Measurements from ENCODE around the gene MOCS3.

MOCS3 gene

DNA sequence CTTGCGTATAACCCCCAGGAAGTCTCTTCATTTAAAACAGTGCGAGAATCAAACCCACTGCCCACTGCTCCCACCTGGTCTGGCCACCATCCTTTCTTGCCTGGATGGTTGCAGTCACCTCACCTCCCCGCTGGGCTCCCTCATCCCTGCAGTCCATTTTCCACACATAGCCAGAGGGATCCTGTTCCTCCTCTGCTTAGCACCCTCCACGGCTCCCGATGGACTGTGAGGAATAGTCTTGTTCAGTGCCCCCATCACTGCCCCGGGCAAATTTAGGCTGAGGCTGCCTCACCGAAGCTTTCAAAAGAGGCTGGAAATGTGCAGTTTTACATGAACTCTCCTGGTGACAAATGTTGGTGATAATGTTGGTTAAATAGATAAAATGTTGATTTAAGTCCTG lies 46.6 kb downstream of the MOCS3 start:
- H3K27me3 ChIP-seq (ENCODE audit: control insufficient read depth, insufficient read depth, low read length) = no peaks in the 10 kb centered on the region
- H3K4me1 ChIP-seq (ENCODE audit: control insufficient read depth, low read depth, low read length) = no peaks in the 10 kb centered on the region
- H3K9me3 ChIP-seq (ENCODE audit: control insufficient read depth, low read depth, low read length) = no peaks in the 10 kb centered on the region
- H3K9ac ChIP-seq (ENCODE audit: low read length) = no peak overlapping the region
- H3K4me3 ChIP-seq (ENCODE audit: low read length) = no peak overlapping the region
- H3K27ac ChIP-seq (ENCODE audit: low read length) = no peak overlapping the region
- no peaks in the 10 kb centered on the region for H3K36me3 ChIP-seq (ENCODE audit: control insufficient read depth, low read depth, low read length)

GRCh38 chr20:51008718-51009117 lies 50.1 kb downstream of the MOCS3 start:
- H3K27ac ChIP-seq (ENCODE audit: low read length) = no peak overlapping the region
- no peaks in the 10 kb centered on the region for H3K27me3 ChIP-seq (ENCODE audit: control insufficient read depth, insufficient read depth, low read length)
- H3K9me3 ChIP-seq (ENCODE audit: control insufficient read depth, low read depth, low read length) = no peaks in the 10 kb centered on the region

GRCh38 chr20:51009303-51010042 lies 50.9 kb downstream of the MOCS3 start:
- no peaks in the 10 kb centered on the region for H3K27me3 ChIP-seq (ENCODE audit: control insufficient read depth, insufficient read depth, low read length)
- H3K36me3 ChIP-seq (ENCODE audit: control insufficient read depth, low read depth, low read length) = no peaks in the 10 kb centered on the region
- no peak overlapping the region for H3K4me3 ChIP-seq (ENCODE audit: low read length)
- H3K27ac ChIP-seq (ENCODE audit: low read length) = no peak overlapping the region
- H3K9me3 ChIP-seq (ENCODE audit: control insufficient read depth, low read depth, low read length) = no peaks in the 10 kb centered on the region
- H3K4me1 ChIP-seq (ENCODE audit: control insufficient read depth, low read depth, low read length) = peaks cover 8% of the 10 kb centered on the region
- H3K9ac ChIP-seq (ENCODE audit: low read length) = no peak overlapping the region

More at GRCh38 chr20:51008718-51009117, 50.1 kb downstream of the MOCS3 start:
- no peaks in the 10 kb centered on the region for H3K36me3 ChIP-seq (ENCODE audit: control insufficient read depth, low read depth, low read length)
- peaks cover under 1% of the 10 kb centered on the region for H3K4me1 ChIP-seq (ENCODE audit: control insufficient read depth, low read depth, low read length)
- H3K9ac ChIP-seq (ENCODE audit: low read length) = no peak overlapping the region
- no peak overlapping the region for H3K4me3 ChIP-seq (ENCODE audit: low read length)

DNA sequence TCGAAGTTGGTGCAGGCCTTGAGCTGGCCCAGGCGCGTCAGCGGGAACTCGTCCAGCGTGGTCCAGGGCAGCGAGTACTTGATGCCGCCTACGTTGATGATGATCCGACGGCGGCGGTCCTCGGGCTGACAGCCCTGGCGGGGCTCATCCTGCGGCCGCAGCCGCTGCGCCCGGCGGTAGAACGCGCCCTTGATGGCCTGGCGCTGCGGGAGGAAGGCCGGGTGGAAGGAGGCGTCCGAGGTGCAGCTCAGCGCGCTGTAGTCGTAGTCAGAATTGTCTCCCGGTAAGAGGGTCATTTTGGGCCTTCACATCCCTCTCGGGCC lies 51.4 kb downstream of the MOCS3 start:
- H3K9ac ChIP-seq (ENCODE audit: low read length) = no peak overlapping the region
- no peak overlapping the region for H3K4me3 ChIP-seq (ENCODE audit: low read length)
- H3K4me1 ChIP-seq (ENCODE audit: control insufficient read depth, low read depth, low read length) = peaks cover 13% of the 10 kb centered on the region
- H3K9me3 ChIP-seq (ENCODE audit: control insufficient read depth, low read depth, low read length) = no peaks in the 10 kb centered on the region
- no peak overlapping the region for H3K27ac ChIP-seq (ENCODE audit: low read length)
- no peaks in the 10 kb centered on the region for H3K27me3 ChIP-seq (ENCODE audit: control insufficient read depth, insufficient read depth, low read length)
- no peaks in the 10 kb centered on the region for H3K36me3 ChIP-seq (ENCODE audit: control insufficient read depth, low read depth, low read length)

GRCh38 chr20:51010932-51011331 lies 52.3 kb downstream of the MOCS3 start:
- H3K9ac ChIP-seq (ENCODE audit: low read length) = no peak overlapping the region
- no peak overlapping the region for H3K4me3 ChIP-seq (ENCODE audit: low read length)
- H3K27me3 ChIP-seq (ENCODE audit: control insufficient read depth, insufficient read depth, low read length) = no peaks in the 10 kb centered on the region
- no peaks in the 10 kb centered on the region for H3K9me3 ChIP-seq (ENCODE audit: control insufficient read depth, low read depth, low read length)
- H3K36me3 ChIP-seq (ENCODE audit: control insufficient read depth, low read depth, low read length) = no peaks in the 10 kb centered on the region
- H3K27ac ChIP-seq (ENCODE audit: low read length) = no peak overlapping the region
- peaks cover 13% of the 10 kb centered on the region for H3K4me1 ChIP-seq (ENCODE audit: control insufficient read depth, low read depth, low read length)

DNA sequence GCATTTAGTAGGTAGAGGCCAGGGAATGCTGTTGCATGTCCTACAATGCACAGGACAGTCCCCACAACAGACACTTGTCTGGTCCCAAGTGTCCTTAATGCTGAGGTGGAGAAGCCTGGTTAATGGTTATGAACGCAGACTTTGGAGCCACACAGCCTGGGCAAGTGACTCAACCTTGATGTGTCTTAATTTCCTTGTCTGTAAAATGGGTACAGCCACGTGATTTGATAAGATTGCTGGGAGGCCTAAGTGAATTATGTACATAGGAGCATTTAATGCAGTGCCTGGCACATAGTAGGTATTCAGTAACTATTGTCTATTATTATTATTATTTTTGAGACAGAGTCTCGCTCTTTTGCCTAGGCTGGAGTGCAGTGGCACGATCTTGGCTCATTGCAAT lies 52.9 kb downstream of the MOCS3 start:
- H3K4me1 ChIP-seq (ENCODE audit: control insufficient read depth, low read depth, low read length) = peaks cover 13% of the 10 kb centered on the region
- no peak overlapping the region for H3K9ac ChIP-seq (ENCODE audit: low read length)
- no peak overlapping the region for H3K27ac ChIP-seq (ENCODE audit: low read length)
- H3K4me3 ChIP-seq (ENCODE audit: low read length) = no peak overlapping the region
- H3K27me3 ChIP-seq (ENCODE audit: control insufficient read depth, insufficient read depth, low read length) = no peaks in the 10 kb centered on the region
- no peaks in the 10 kb centered on the region for H3K36me3 ChIP-seq (ENCODE audit: control insufficient read depth, low read depth, low read length)
- H3K9me3 ChIP-seq (ENCODE audit: control insufficient read depth, low read depth, low read length) = no peaks in the 10 kb centered on the region

DNA sequence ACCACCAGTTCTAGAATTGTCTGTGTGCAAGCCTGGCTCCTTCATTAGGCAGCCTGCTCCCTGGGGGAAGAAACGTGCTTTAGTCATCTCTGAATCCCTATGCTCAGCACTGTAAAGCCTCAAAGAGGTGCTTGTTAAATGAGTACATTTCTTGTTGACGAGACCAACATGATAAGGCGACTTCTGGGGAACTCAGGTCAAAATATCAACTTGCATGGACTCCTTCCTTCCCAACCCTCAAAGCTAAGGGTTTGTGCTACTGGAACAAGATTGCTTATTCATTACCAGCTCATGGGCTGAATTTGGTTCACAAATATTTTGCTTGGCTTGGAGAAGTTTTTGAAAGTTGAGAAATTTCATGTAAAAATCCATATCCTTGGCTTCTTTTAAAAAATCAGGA lies 53.7 kb downstream of the MOCS3 start:
- Histone ChIP-seq H3K4me3 (ENCODE audit: low read length) (no peak overlapping the region), H3K36me3 (ENCODE audit: control insufficient read depth, low read depth, low read length) (no peaks in the 10 kb centered on the region), H3K27me3 (ENCODE audit: control insufficient read depth, insufficient read depth, low read length) (no peaks in the 10 kb centered on the region), H3K4me1 (ENCODE audit: control insufficient read depth, low read depth, low read length) (peaks cover 13% of the 10 kb centered on the region), H3K9me3 (ENCODE audit: control insufficient read depth, low read depth, low read length) (no peaks in the 10 kb centered on the region), H3K27ac (ENCODE audit: low read length) (no peak overlapping the region), H3K9ac (ENCODE audit: low read length) (no peak overlapping the region)
